H1 (cell line): ENCODE data around the gene ADIPOR2. TPM values are rescaled to one million over a fixed set of nuclear protein-coding genes. Genes with fewer than 3 reads are reported as not detected.
A peak's percentile ranks its signal among the peaks of the same experiment; 100 is the strongest.

Source experiments
- CTCF ChIA-PET: fragments of 300-600 bp; sonication (Branson Sonifier 250); formaldehyde crosslinking; loops from one replicate; lab custom pipeline; 2021; ENCODE audit not compliant: partially characterized antibody; lab: Charles Lee
- POLR2A ChIA-PET: fragments of 300-600 bp; sonication (Branson Sonifier 250); formaldehyde crosslinking; loops from one replicate; lab custom pipeline; 2021; ENCODE audit warnings: inconsistent platforms; ENCODE audit not compliant: partially characterized antibody; lab: Charles Lee
- DNase-seq, 2 experiments: peaks; one replicate each; pipeline versions ENCODE4 v3.0.0 to v3.0.0-alpha.2; 2010 to 2022; ENCODE audit warnings: low spot score in 2 of 2, low read depth in 1 of 2, mixed read lengths in 1 of 2
- FAIRE-seq: peaks from 2 replicates; lab custom pipeline; 2011; peaks lifted over from hg19 to GRCh38; lab: Jason Lieb, UNC
- H2AFZ ChIP-seq: 2 replicates; pipeline ENCODE4 v1.8.1; 2012; ENCODE audit warnings: low read length, inconsistent platforms
- H2AK5ac ChIP-seq: 2 replicates; pipeline ENCODE4 v1.6.1; 2013; ENCODE audit warnings: low read depth, low read length
- H2BK120ac ChIP-seq: replicated peaks from 2 replicates; pipeline ENCODE3; 2013; ENCODE audit warnings: low read depth, low read length, inconsistent platforms
- H2BK12ac ChIP-seq: 2 replicates; pipeline ENCODE4 v1.6.1; 2013; ENCODE audit warnings: low read depth, low read length
- H2BK15ac ChIP-seq: 2 replicates; pipeline ENCODE4 v1.6.1; 2013; ENCODE audit warnings: low read length
- H2BK20ac ChIP-seq: 2 replicates; pipeline ENCODE4 v1.6.1; 2013; ENCODE audit warnings: low read length
- H2BK5ac ChIP-seq: 2 replicates; pipeline ENCODE4 v1.6.1; 2013; ENCODE audit warnings: low read depth, low read length
- H3K14ac ChIP-seq: 2 replicates; pipeline ENCODE4 v1.6.1; 2013; ENCODE audit warnings: inconsistent platforms; ENCODE audit not compliant: insufficient read length
- H3K18ac ChIP-seq: 2 replicates; pipeline ENCODE4 v1.6.1; 2013; ENCODE audit warnings: low read length; ENCODE audit errors: extremely low read depth
- H3K23ac ChIP-seq: 2 replicates; pipeline ENCODE4 v1.6.1; 2013; ENCODE audit warnings: inconsistent platforms; ENCODE audit not compliant: insufficient read length
- H3K23me2 ChIP-seq: 2 replicates; pipeline ENCODE4 v1.6.1; 2013; ENCODE audit warnings: low read depth, low read length
- H3K27ac ChIP-seq: 2 replicates; pipeline ENCODE4 v1.6.1; 2011; ENCODE audit warnings: low read depth, low read length, inconsistent platforms
- H3K27me3 ChIP-seq, 4 experiments: replicated peaks in 1 of 4; 1 replicate in 1 of 4; 2 replicates in 3 of 4; pipeline versions ENCODE4 v1.6.1 to v1.8.1; 2011 to 2013; ENCODE audit warnings: low read length in 3 of 4, mild to moderate bottlenecking in 3 of 4, inconsistent platforms in 2 of 4, mixed read lengths in 2 of 4, moderate library complexity in 1 of 4; ENCODE audit not compliant: control insufficient read depth in 3 of 4, insufficient read depth in 3 of 4; ENCODE audit errors: extremely low read depth in 1 of 4
- H3K36me3 ChIP-seq, 4 experiments: 2 replicates each; pipeline versions ENCODE4 v1.6.1 to v1.8.1; 2011 to 2013; ENCODE audit warnings: mild to moderate bottlenecking in 4 of 4, low read length in 3 of 4, moderate library complexity in 2 of 4, control low read depth in 1 of 4, inconsistent platforms in 1 of 4; ENCODE audit not compliant: insufficient read depth in 4 of 4, control insufficient read depth in 2 of 4
- H3K4ac ChIP-seq: replicated peaks from 2 replicates; pipeline ENCODE3; 2013; ENCODE audit warnings: low read length, low read depth, mixed read lengths, inconsistent platforms; ENCODE audit not compliant: insufficient read length
- H3K4me1 ChIP-seq, 4 experiments: replicated peaks in 1 of 4; 1 replicate in 1 of 4; 2 replicates in 3 of 4; pipeline versions ENCODE4 v1.6.1 to v1.8.1; 2011 to 2013; ENCODE audit warnings: low read length in 3 of 4, inconsistent platforms in 2 of 4, mixed read lengths in 1 of 4; ENCODE audit not compliant: insufficient read depth in 4 of 4, control insufficient read depth in 3 of 4
- H3K4me2 ChIP-seq, 2 experiments: 2 replicates each; pipeline versions ENCODE4 v1.6.1 to v1.8.1; 2011 to 2013; ENCODE audit warnings: low read depth in 2 of 2, low read length in 2 of 2, control low read depth in 1 of 2, inconsistent platforms in 1 of 2, mild to moderate bottlenecking in 1 of 2; ENCODE audit not compliant: insufficient read depth in 1 of 2
- H3K4me3 ChIP-seq, 4 experiments: fragments of 200-600, 300-600 bp in 1 of 4; sonication (generic), shearing (Covaris generic), sonication (Bioruptor Twin) in 1 of 4; 2 replicates each; pipeline versions ENCODE4 v1.5.1 to v1.8.1; 2011 to 2016; ENCODE audit warnings: low read length in 4 of 4, low read depth in 3 of 4, control low read depth in 2 of 4, inconsistent platforms in 2 of 4, mild to moderate bottlenecking in 2 of 4, mixed read lengths in 1 of 4, moderate library complexity in 1 of 4; ENCODE audit not compliant: insufficient read depth in 2 of 4; ENCODE audit errors: extremely low read depth in 1 of 4
- H3K56ac ChIP-seq: replicated peaks from 2 replicates; pipeline ENCODE3; 2013; ENCODE audit warnings: low read depth, mild to moderate bottlenecking, mixed read lengths, low read length, inconsistent platforms; ENCODE audit not compliant: insufficient read length
- H3K79me1 ChIP-seq: 2 replicates; pipeline ENCODE4 v1.6.1; 2013; ENCODE audit warnings: low read depth, low read length, control low read depth
- H3K79me2 ChIP-seq, 2 experiments: 2 replicates each; pipeline versions ENCODE4 v1.6.1 to v1.8.1; 2012 to 2013; ENCODE audit warnings: low read length in 2 of 2, mild to moderate bottlenecking in 2 of 2, inconsistent platforms in 1 of 2; ENCODE audit not compliant: insufficient read depth in 2 of 2, control insufficient read depth in 1 of 2
- H3K9ac ChIP-seq, 4 experiments: replicated peaks in 1 of 4; 1 replicate in 1 of 4; 2 replicates in 3 of 4; pipeline versions ENCODE4 v1.6.1 to v1.8.1; 2011 to 2013; ENCODE audit warnings: low read depth in 3 of 4, low read length in 3 of 4, control low read depth in 2 of 4, mild to moderate bottlenecking in 2 of 4, moderate library complexity in 2 of 4, inconsistent platforms in 1 of 4; ENCODE audit errors: extremely low read depth in 1 of 4
- H3K9me3 ChIP-seq, 2 experiments: 2 replicates each; pipeline versions ENCODE4 v1.6.1 to v1.8.1; 2012 to 2013; ENCODE audit warnings: mild to moderate bottlenecking in 2 of 2, moderate library complexity in 2 of 2, control low read depth in 1 of 2, inconsistent platforms in 1 of 2, low read depth in 1 of 2, low read length in 1 of 2, mixed read lengths in 1 of 2; ENCODE audit not compliant: insufficient read depth in 2 of 2
- H4K20me1 ChIP-seq, 2 experiments: replicated peaks in 1 of 2; 2 replicates each; pipeline versions ENCODE3 to v1.8.1; 2011 to 2013; ENCODE audit warnings: inconsistent platforms in 2 of 2, low read length in 2 of 2, mild to moderate bottlenecking in 1 of 2; ENCODE audit not compliant: insufficient read depth in 2 of 2, control insufficient read depth in 1 of 2
- H4K5ac ChIP-seq: 2 replicates; pipeline ENCODE4 v1.6.1; 2013; ENCODE audit warnings: low read length, low read depth, mixed read lengths, inconsistent platforms; ENCODE audit not compliant: insufficient read length
- H4K8ac ChIP-seq: 2 replicates; pipeline ENCODE4 v1.8.0; 2013; ENCODE audit warnings: mild to moderate bottlenecking, moderate library complexity, low read length, inconsistent platforms; ENCODE audit not compliant: insufficient read depth; ENCODE audit errors: extremely low read depth
- H4K91ac ChIP-seq: replicated peaks from 2 replicates; pipeline ENCODE3; 2013; ENCODE audit warnings: low read length, mixed read lengths, inconsistent platforms; ENCODE audit not compliant: insufficient read length
- MAX ChIP-seq: IDR thresholded peaks from 2 replicates; pipeline ENCODE4 v1.6.1; 2012; ENCODE audit warnings: inconsistent platforms
- PHF8 ChIP-seq: fragments of 200-600 bp; sonication (generic); conservative IDR thresholded peaks from 2 replicates; pipeline ENCODE4 v1.7.1; 2012; ENCODE audit warnings: low read depth, mild to moderate bottlenecking, inconsistent platforms, low read length, moderate library complexity
- WGBS, 2 experiments: shearing (Covaris generic) in 1 of 2; methylation state at CpG; one replicate each; pipeline versions ENCODE4 v1.1.6 to v1.1.7; 2013 to 2015; ENCODE audit warnings: low lambda C conversion rate in 2 of 2, mixed read lengths in 2 of 2, inconsistent platforms in 1 of 2, low coverage in 1 of 2, missing lambda C conversion rate in 1 of 2; ENCODE audit not compliant: insufficient replicate concordance in 2 of 2, insufficient coverage in 1 of 2, insufficient read length in 1 of 2; ENCODE audit errors: extremely low coverage in 1 of 2, missing lambda C conversion rate in 1 of 2; 5-methylcytosine and 5-hydroxymethylcytosine counted together
- polyA plus RNA-seq, 7 experiments: library from polyadenylated mRNA; depleted of rRNA in 3 of 7; stranded (reverse) in 5 of 7; unstranded in 2 of 7; fragments of >200 nt in 5 of 7; fragments of 200-250 nt in 2 of 7; gene quantifications; 1 replicate in 5 of 7; 2 replicates in 1 of 7; 4 replicates in 1 of 7; pipeline versions ENCODE4 v1.2.1 to v1.2.3, GENCODE V29; 2011 to 2013; ENCODE audit warnings: missing spikeins in 2 of 7, mixed read lengths in 2 of 7
- total RNA-seq: library from RNA; stranded (reverse); fragmentation: NEBNext Ultra II Directional; extraction: Animal tissue kit (Norgen Biotek cat#: 25700); gene quantifications from 2 replicates; pipeline ENCODE4 v1.2.1, GENCODE V29; 2021

The ADIPOR2 gene
- total and polyA plus RNA-seq, 2 of the 8 experiments (the other 6 are each of a cell fraction or from before 2014, with no cell fraction given) = 17.5 to 50.8 TPM

- Histone ChIP-seq H3K9me3 (no peaks in the 10 kb centered on the region), H3K18ac (no peak overlapping the region), H4K5ac (no peak overlapping the region), H3K79me1 (no peaks in the 10 kb centered on the region), H2AK5ac (no peak overlapping the region), H3K27ac (no peak overlapping the region), H3K23me2 (no peaks in the 10 kb centered on the region), H3K14ac (no peak overlapping the region), H3K23ac (no peak overlapping the region), H3K56ac (no peak overlapping the region), H2BK15ac (no peak overlapping the region), H2BK12ac (peak overlapping the region; percentile 60; the same call in 1 of the 2 replicates), H3K36me3 (no peaks in the 10 kb centered on the region), H2BK5ac (no peak overlapping the region), H4K20me1 (no peaks in the 10 kb centered on the region), H3K4me3 (no peak overlapping the region), H4K8ac (peak overlapping the region; percentile 81; the same call in 1 of the 2 replicates), H2BK120ac (no peak overlapping the region), H3K9ac (no peak overlapping the region), H4K91ac (peak overlapping the region; percentile 25), H3K4me2 (no peak overlapping the region; a peak in 1 of 4 replicates), H3K4ac (no peak overlapping the region), H3K27me3 (no peaks in the 10 kb centered on the region; a peak in 2 of 7 replicates), H3K4me1 (peaks cover 0 to 10% (median under 1%) of the 10 kb centered on the region in 4 experiments; a peak in 3 of 7 replicates), H3K79me2 (no peaks in the 10 kb centered on the region), H2BK20ac (no peak overlapping the region), H2AFZ (no peak overlapping the region)
- TF ChIP-seq MAX = 0 out of 2 replicates have a peak, but pooled peaks have one; percentile 11
- no peak for TF ChIP-seq PHF8
- WGBS, 2 experiments = 86% methylated on average over 20 of the region's 22 CpGs; no CpG with 5 or more reads in 1 of the 2 experiments
- FAIRE-seq = no peak
- CTCF ChIA-PET = interaction anchor here (1.2 to 2.5 kb wide), 5 partner anchors 25 to 558 kb away, joined by 3 to 8 read pairs (median 7); no protein-coding TSS in a partner anchor
- POLR2A ChIA-PET = interaction anchor here (1.1 kb wide), 1 partner anchor 78 kb away, joined by 3 read pairs; no protein-coding TSS in a partner anchor
- DNase-seq = no peak
Measured at GRCh38 chr12:1836854-1837421, 146.1 kb downstream of the ADIPOR2 start.
